GM23248 (cell line): ENCODE measurements around the gene TMEM231. TPM values are rescaled to one million over a fixed set of nuclear protein-coding genes. Genes with fewer than 3 reads are reported as not detected.

Experiments used
- DNase-seq: peaks from one replicate; pipeline ENCODE4 v3.0.0-alpha.2; 2015
- H2AFZ ChIP-seq: fragments of 200-600 bp; sonication (generic); 2 replicates; pipeline ENCODE4 v1.6.1; 2016; ENCODE audit warnings: antibody characterized with exemption
- H3F3A ChIP-seq: fragments of 200-600 bp; sonication (generic); 2 replicates; pipeline ENCODE4 v1.6.1; 2016; ENCODE audit warnings: mild to moderate bottlenecking, antibody characterized with exemption, mixed run types; ENCODE audit not compliant: insufficient read depth
- H3K27ac ChIP-seq: fragments of 200-600 bp; sonication (generic); 2 replicates; pipeline ENCODE4 v1.5.1; 2016; ENCODE audit warnings: mild to moderate bottlenecking
- H3K27me3 ChIP-seq: fragments of 200-600 bp; sonication (generic); replicated peaks from 2 replicates; pipeline ENCODE4 v1.6.1; 2016; ENCODE audit warnings: mild to moderate bottlenecking; ENCODE audit not compliant: insufficient read depth
- H3K36me3 ChIP-seq: fragments of 200-600 bp; sonication (generic); 2 replicates; pipeline ENCODE4 v1.6.1; 2016; ENCODE audit warnings: low read depth, mild to moderate bottlenecking
- H3K4me1 ChIP-seq: fragments of 200-600 bp; sonication (generic); 2 replicates; pipeline ENCODE4 v1.6.1; 2016; ENCODE audit warnings: mild to moderate bottlenecking; ENCODE audit not compliant: insufficient read depth
- H3K4me2 ChIP-seq: fragments of 200-600 bp; sonication (generic); one replicate; pipeline ENCODE4 v1.6.1; 2016; ENCODE audit warnings: mild to moderate bottlenecking; ENCODE audit not compliant: unreplicated experiment
- H3K4me3 ChIP-seq: fragments of 200-600 bp; sonication (generic); 2 replicates; pipeline ENCODE4 v1.5.1; 2016; ENCODE audit warnings: mild to moderate bottlenecking
- H3K79me2 ChIP-seq: fragments of 200-600 bp; sonication (generic); 2 replicates; pipeline ENCODE4 v1.6.1; 2016; ENCODE audit warnings: mild to moderate bottlenecking; ENCODE audit not compliant: insufficient read depth
- H3K9ac ChIP-seq: fragments of 200-600 bp; sonication (generic); 2 replicates; pipeline ENCODE4 v1.6.1; 2016; ENCODE audit warnings: mild to moderate bottlenecking
- H3K9me2 ChIP-seq: fragments of 200-600 bp; sonication (generic); 2 replicates; pipeline ENCODE4 v1.6.1; 2016; ENCODE audit warnings: mixed run types, mild to moderate bottlenecking, moderate library complexity; ENCODE audit not compliant: insufficient read depth
- H3K9me3 ChIP-seq: fragments of 200-600 bp; sonication (generic); one replicate; pipeline ENCODE4 v1.6.1; 2017; ENCODE audit warnings: low read depth
- H4K20me1 ChIP-seq: fragments of 200-600 bp; sonication (generic); 2 replicates; pipeline ENCODE4 v1.6.0; 2016; ENCODE audit not compliant: insufficient read depth
- EZH2 ChIP-seq: fragments of 200-600 bp; sonication (generic); IDR thresholded peaks from 2 replicates; pipeline ENCODE4 v1.6.1; 2018; ENCODE audit warnings: antibody characterized with exemption, mild to moderate bottlenecking; ENCODE audit not compliant: insufficient read depth, poor library complexity, severe bottlenecking
- EZH2phosphoT487 ChIP-seq: fragments of 200-600 bp; sonication (generic); IDR thresholded peaks from 2 replicates; pipeline ENCODE4 v1.6.1; 2018; ENCODE audit warnings: antibody characterized with exemption, moderate library complexity, mild to moderate bottlenecking, low read depth; ENCODE audit not compliant: insufficient read depth
- WGBS, 2 experiments: methylation state at CpG; one replicate each; pipeline ENCODE4 v1.1.6; 2015 to 2017; ENCODE audit warnings: low lambda C conversion rate in 2 of 2, low coverage in 1 of 2; ENCODE audit errors: missing lambda C conversion rate in 2 of 2; 5-methylcytosine and 5-hydroxymethylcytosine counted together
- in situ Hi-C: fragments of 300-500 bp; cut with MboI; formaldehyde crosslinking; loops from 2 replicates; pipeline ENCODE4 v1.15.0; 2020
- polyA plus RNA-seq: library from polyadenylated mRNA; unstranded; fragments of >200 nt; fragmentation: Nextera tagmentation; extraction: Ambion mirVana; gene quantifications from 2 replicates; pipeline ENCODE4 v1.2.1, GENCODE V29; 2016
- total RNA-seq: library from RNA; depleted of rRNA; stranded (reverse); fragments of >200 nt; shearing (Covaris generic); gene quantifications from 2 replicates; pipeline ENCODE4 v1.2.3, GENCODE V29; 2014

Gene TMEM231
- total and polyA plus RNA-seq, 2 experiments from 2014 or later: 13.5 to 20.3 TPM

- in situ Hi-C loops: no loop called here
- H3F3A ChIP-seq: peaks cover 18% of the 10 kb centered on the region; the same call in 1 of the 2 replicates
- H3K4me1 ChIP-seq: peaks cover 23% of the 10 kb centered on the region
- H3K27ac ChIP-seq: no peak overlapping the region
- no peaks in the 10 kb centered on the region for H4K20me1 ChIP-seq
- no peak overlapping the region for H3K4me2 ChIP-seq
- no peak overlapping the region for H3K4me3 ChIP-seq
- H3K36me3 ChIP-seq: no peaks in the 10 kb centered on the region
- peak; percentile 13 for DNase-seq
- no peak overlapping the region for H2AFZ ChIP-seq
- H3K27me3 ChIP-seq: no peaks in the 10 kb centered on the region
- WGBS, 2 experiments: 29 to 36% methylated on average over 3 of the region's 3 CpGs
- H3K79me2 ChIP-seq: no peaks in the 10 kb centered on the region
- no peaks in the 10 kb centered on the region for H3K9me2 ChIP-seq
- H3K9me3 ChIP-seq: no peaks in the 10 kb centered on the region
- TF ChIP-seq EZH2: no peak
- no peak for TF ChIP-seq EZH2phosphoT487
- no peak overlapping the region for H3K9ac ChIP-seq
Observed at GRCh38 chr16:75589306-75589705, 33.3 kb upstream of the TMEM231 start.

DNA sequence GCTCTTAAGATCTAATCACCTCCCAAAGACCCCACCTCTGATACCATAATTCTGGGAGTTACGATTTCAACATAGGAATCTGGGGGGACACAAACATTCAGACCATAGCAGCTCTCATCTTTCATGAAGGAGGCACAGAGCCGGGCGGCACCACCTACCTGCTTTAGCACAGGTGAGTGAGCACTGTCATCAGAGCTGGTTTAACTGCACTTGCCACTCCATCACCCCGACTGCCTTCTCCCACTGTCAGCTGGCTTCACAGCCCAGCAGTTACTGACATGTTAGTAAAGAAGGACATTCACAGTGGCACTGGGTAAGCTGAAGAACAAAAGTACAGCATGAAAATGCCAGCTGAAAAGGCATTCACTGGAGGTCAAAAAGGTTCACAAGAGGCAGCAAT, 32.7 kb upstream of the TMEM231 start:
- H3K36me3 ChIP-seq: no peaks in the 10 kb centered on the region
- H2AFZ ChIP-seq: no peak overlapping the region
- H4K20me1 ChIP-seq: no peaks in the 10 kb centered on the region
- H3K4me2 ChIP-seq: no peak overlapping the region
- TF ChIP-seq EZH2 (no peak), EZH2phosphoT487 (no peak)
- no peak overlapping the region for H3K9ac ChIP-seq
- H3F3A ChIP-seq: peaks cover 18% of the 10 kb centered on the region; the same call in 1 of the 2 replicates
- H3K4me3 ChIP-seq: no peak overlapping the region
- no peak for DNase-seq
- no peaks in the 10 kb centered on the region for H3K9me2 ChIP-seq
- H3K79me2 ChIP-seq: no peaks in the 10 kb centered on the region
- H3K9me3 ChIP-seq: no peaks in the 10 kb centered on the region
- H3K27me3 ChIP-seq: no peaks in the 10 kb centered on the region
- no peak overlapping the region for H3K27ac ChIP-seq
- H3K4me1 ChIP-seq: peaks cover 17% of the 10 kb centered on the region
- in situ Hi-C loops: no loop called here
- WGBS, 2 experiments: 95 to 96% methylated on average over 4 of the region's 4 CpGs

DNA sequence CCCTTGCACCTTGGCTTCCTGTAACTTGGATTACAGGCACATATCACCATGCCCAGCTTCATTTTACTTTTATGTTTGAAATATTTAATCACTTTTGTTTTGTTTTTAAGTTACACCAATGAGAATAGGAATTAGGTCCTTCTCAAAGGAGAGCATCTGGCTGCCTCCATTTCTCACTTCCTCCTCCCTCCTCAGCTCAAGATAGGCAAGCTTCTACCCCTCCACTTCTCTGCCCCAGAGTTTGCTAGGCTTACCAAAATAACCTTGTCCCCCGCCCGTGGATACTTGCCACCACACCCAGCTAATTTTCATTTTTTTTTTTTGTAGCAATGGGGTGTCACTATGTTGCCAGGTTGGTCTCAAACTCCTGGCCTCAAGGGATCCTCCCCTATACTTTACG, 28.1 kb upstream of the TMEM231 start:
- Histone ChIP-seq H3K9me2 (no peaks in the 10 kb centered on the region), H3K4me3 (no peak overlapping the region), H3K36me3 (no peaks in the 10 kb centered on the region), H3K9me3 (no peaks in the 10 kb centered on the region), H3K9ac (no peak overlapping the region), H3K4me2 (no peak overlapping the region), H3F3A (no peaks in the 10 kb centered on the region), H3K79me2 (no peaks in the 10 kb centered on the region), H3K27ac (no peak overlapping the region), H4K20me1 (no peaks in the 10 kb centered on the region), H3K27me3 (no peaks in the 10 kb centered on the region), H2AFZ (no peak overlapping the region), H3K4me1 (no peaks in the 10 kb centered on the region)
- TF ChIP-seq EZH2: no peak
- TF ChIP-seq EZH2phosphoT487: no peak
- in situ Hi-C loops: no loop called here
- DNase-seq: no peak
- WGBS, 2 experiments: 82 to 93% methylated on average over 3 of the region's 3 CpGs

GRCh38 chr16:75579281-75579834, 23.3 kb upstream of the TMEM231 start:
- no peak overlapping the region for H2AFZ ChIP-seq
- H3K27ac ChIP-seq: no peak overlapping the region
- no peaks in the 10 kb centered on the region for H4K20me1 ChIP-seq
- DNase-seq: no peak
- TF ChIP-seq EZH2 (no peak), EZH2phosphoT487 (no peak)
- in situ Hi-C loops: no loop called here
- WGBS, 2 experiments: 92% methylated on average over 7 of the region's 7 CpGs
- peaks cover 9% of the 10 kb centered on the region; the same call in 1 of the 2 replicates for H3K79me2 ChIP-seq
- no peaks in the 10 kb centered on the region for H3K9me2 ChIP-seq
- peaks cover 26% of the 10 kb centered on the region for H3K36me3 ChIP-seq
- no peak overlapping the region for H3K9ac ChIP-seq
- no peaks in the 10 kb centered on the region for H3K27me3 ChIP-seq
- H3K4me1 ChIP-seq: no peaks in the 10 kb centered on the region
- H3K4me3 ChIP-seq: no peak overlapping the region
- no peak overlapping the region for H3K4me2 ChIP-seq
- no peaks in the 10 kb centered on the region for H3K9me3 ChIP-seq
- no peaks in the 10 kb centered on the region for H3F3A ChIP-seq
